NCI-H460 (cell line): ENCODE measurements around the gene TSC22D1. TPM values are rescaled to one million over a fixed set of nuclear protein-coding genes. Genes with fewer than 3 reads are reported as not detected.

Experiments
- DNase-seq: peaks from one replicate; pipeline ENCODE4 v3.0.0-alpha.2; 2016; ENCODE audit warnings: low read depth; ENCODE audit errors: extremely low read depth
- total RNA-seq: library from RNA; depleted of rRNA; stranded (reverse); fragments of >200 nt; shearing (Covaris generic); gene quantifications from 2 replicates; pipeline ENCODE4 v1.2.3, GENCODE V29; 2014

Gene TSC22D1
- total RNA-seq, 1 experiment from 2014 or later = 154 TPM

- DNase-seq = no peak
These were observed 163.0 kb downstream of the TSC22D1 start for GRCh38 chr13:44413095-44413494.

GRCh38 chr13:44412346-44412935 is 163.7 kb downstream of the TSC22D1 start:
- no peak for DNase-seq

- no peak for DNase-seq
These were observed 164.3 kb downstream of the TSC22D1 start for GRCh38 chr13:44411841-44412240.

GRCh38 chr13:44410328-44410859 is 165.7 kb downstream of the TSC22D1 start:
- no peak for DNase-seq

- DNase-seq = no peak
These were observed 166.5 kb downstream of the TSC22D1 start for GRCh38 chr13:44409595-44409994.

- no peak for DNase-seq
These were observed 168.2 kb downstream of the TSC22D1 start for GRCh38 chr13:44407891-44408290.

GRCh38 chr13:44407379-44407778 is 168.8 kb downstream of the TSC22D1 start:
- DNase-seq = no peak

- DNase-seq = no peak
These were observed 169.5 kb downstream of the TSC22D1 start for GRCh38 chr13:44406617-44407016.

- no peak for DNase-seq
These were observed 171.6 kb downstream of the TSC22D1 start for GRCh38 chr13:44404261-44405132.

- no peak for DNase-seq
These were observed 172.6 kb downstream of the TSC22D1 start for GRCh38 chr13:44403461-44404056.

- DNase-seq = no peak
These were observed 173.2 kb downstream of the TSC22D1 start for GRCh38 chr13:44402899-44403445.

- no peak for DNase-seq
These were observed 174.6 kb downstream of the TSC22D1 start for GRCh38 chr13:44401577-44401976.

- DNase-seq = no peak
These were observed 175.4 kb downstream of the TSC22D1 start for GRCh38 chr13:44400736-44401135.

- no peak for DNase-seq
These were observed 177.1 kb downstream of the TSC22D1 start for GRCh38 chr13:44399074-44399473.

GRCh38 chr13:44398606-44399005 is 177.5 kb downstream of the TSC22D1 start:
- no peak for DNase-seq

GRCh38 chr13:44397766-44398223 is 178.3 kb downstream of the TSC22D1 start:
- no peak for DNase-seq

- no peak for DNase-seq
These were observed 179.2 kb downstream of the TSC22D1 start for GRCh38 chr13:44396701-44397580.

GRCh38 chr13:44395976-44396694 is 180.0 kb downstream of the TSC22D1 start:
- no peak for DNase-seq

GRCh38 chr13:44394658-44395057 is 181.5 kb downstream of the TSC22D1 start:
- DNase-seq = no peak
